Effector memory CD8-positive, alpha-beta T cell (primary cell): Measurements from ENCODE around the gene CCPG1.
A peak's percentile ranks its signal among the peaks of the same experiment; 100 is the strongest.

Source experiments
- ATAC-seq: fragments of 150-1000 bp; cut with Tn5 transposase; replicated peaks from 2 replicates; pipeline ENCODE4 v1.10.0; 2021; ENCODE audit warnings: mild to moderate bottlenecking, moderate library complexity
- DNase-seq, 3 experiments: peaks; one replicate each; pipeline ENCODE4 v3.0.0; 2021
- H3K27ac Mint-ChIP-seq, 2 donors: one replicate each; pipeline ENCODE4 v1.8.0; 2022; ENCODE audit warnings: mild to moderate bottlenecking in 2 of 2, mixed read lengths in 2 of 2, moderate library complexity in 2 of 2
- H3K27me3 Mint-ChIP-seq, 2 donors: one replicate each; pipeline ENCODE4 v1.8.0; 2022; ENCODE audit warnings: mixed read lengths in 2 of 2
- H3K36me3 Mint-ChIP-seq: one replicate; pipeline ENCODE4 v1.8.0; 2022; ENCODE audit warnings: mild to moderate bottlenecking, moderate library complexity, mixed read lengths; ENCODE audit not compliant: insufficient read depth
- H3K4me1 Mint-ChIP-seq, 2 donors: one replicate each; pipeline ENCODE4 v1.8.0; 2022; ENCODE audit warnings: low read depth in 2 of 2, mixed read lengths in 2 of 2
- H3K4me3 Mint-ChIP-seq, 2 donors: one replicate each; pipeline ENCODE4 v1.8.0; 2022; ENCODE audit warnings: mild to moderate bottlenecking in 2 of 2, mixed read lengths in 2 of 2, moderate library complexity in 2 of 2
- H3K9me3 Mint-ChIP-seq, 2 donors: one replicate each; pipeline ENCODE4 v1.8.0; 2022; ENCODE audit warnings: mixed read lengths in 2 of 2

The CCPG1 gene

GRCh38 chr15:55361048-55361447 lies 47.1 kb downstream of the CCPG1 start:
- ATAC-seq (no peak), DNase-seq (no peak)
- Mint-ChIP-seq H3K27me3 (no peaks in the 10 kb centered on the region), H3K9me3 (no peaks in the 10 kb centered on the region), H3K27ac (peak overlapping the region in 1 of 2 donors; percentile 52), H3K36me3 (peaks cover 36% of the 10 kb centered on the region), H3K4me3 (no peak overlapping the region), H3K4me1 (peaks cover 0 to 3% of the 10 kb centered on the region in 2 donors)

GRCh38 chr15:55360256-55360655 lies 47.9 kb downstream of the CCPG1 start:
- H3K27ac Mint-ChIP-seq, result peak overlapping the region in 1 of 2 donors; percentile 52
- H3K36me3 Mint-ChIP-seq, result peaks cover 42% of the 10 kb centered on the region
- H3K9me3 Mint-ChIP-seq, result no peaks in the 10 kb centered on the region
- H3K27me3 Mint-ChIP-seq, result no peaks in the 10 kb centered on the region
- no peak for DNase-seq
- peaks cover 0 to 3% of the 10 kb centered on the region in 2 donors for H3K4me1 Mint-ChIP-seq
- no peak overlapping the region for H3K4me3 Mint-ChIP-seq
- no peak for ATAC-seq

DNA sequence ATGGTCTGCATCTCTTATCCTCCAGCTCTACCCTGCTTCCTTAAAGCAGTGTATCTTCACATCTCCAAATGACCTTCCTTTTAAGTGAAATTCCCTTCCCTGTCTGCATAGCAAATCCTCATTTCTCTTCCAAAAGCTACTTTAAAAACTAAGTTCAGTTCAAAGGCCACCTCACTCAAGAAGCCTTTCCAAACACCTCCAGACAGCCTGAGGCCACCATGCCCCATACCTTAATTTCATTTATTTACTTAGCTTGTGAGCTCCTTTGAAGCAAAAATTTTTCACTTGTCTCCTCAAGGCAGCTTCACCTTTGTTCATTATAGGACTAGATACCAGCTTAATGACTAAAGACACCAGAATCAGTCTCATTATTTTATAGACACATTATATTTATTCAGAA lies 49.7 kb downstream of the CCPG1 start:
- peaks cover 0 to 3% of the 10 kb centered on the region in 2 donors for H3K4me1 Mint-ChIP-seq
- H3K27ac Mint-ChIP-seq, result peak overlapping the region; percentile 9 to 42
- ATAC-seq, result no peak
- DNase-seq, result no peak
- no peaks in the 10 kb centered on the region for H3K27me3 Mint-ChIP-seq
- H3K36me3 Mint-ChIP-seq, result peaks cover 44% of the 10 kb centered on the region
- H3K4me3 Mint-ChIP-seq, result no peak overlapping the region
- no peaks in the 10 kb centered on the region for H3K9me3 Mint-ChIP-seq

DNA sequence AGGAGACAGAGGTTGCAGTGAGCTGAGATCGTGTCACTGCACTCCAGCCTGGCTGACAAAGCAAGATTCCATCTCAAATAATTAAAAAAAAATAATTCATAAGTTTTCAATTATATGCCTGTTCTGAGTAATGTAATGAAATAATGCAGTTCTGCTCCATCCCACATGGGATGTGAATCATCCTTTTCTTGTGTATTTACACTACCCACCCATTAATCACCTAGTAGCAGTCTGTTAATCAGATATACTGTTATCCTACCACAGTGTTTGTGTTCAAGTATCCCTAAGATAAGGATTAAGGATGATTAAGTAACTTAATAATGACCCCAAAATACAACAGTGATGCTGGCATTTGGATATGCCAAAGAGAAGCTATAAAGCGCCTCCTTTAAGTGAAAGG lies 50.4 kb downstream of the CCPG1 start:
- Mint-ChIP-seq H3K36me3 (peaks cover 39% of the 10 kb centered on the region), H3K27me3 (no peaks in the 10 kb centered on the region), H3K4me1 (peaks cover 0 to 3% of the 10 kb centered on the region in 2 donors), H3K27ac (peak overlapping the region in 1 of 2 donors; percentile 9), H3K4me3 (no peak overlapping the region), H3K9me3 (no peaks in the 10 kb centered on the region)
- no peak for ATAC-seq
- DNase-seq, result no peak

- H3K27ac Mint-ChIP-seq, result peak overlapping the region in 1 of 2 donors; percentile 10
- H3K4me1 Mint-ChIP-seq, result peaks cover 0 to 3% of the 10 kb centered on the region in 2 donors
- H3K27me3 Mint-ChIP-seq, result no peaks in the 10 kb centered on the region
- ATAC-seq (no peak), DNase-seq (no peak)
- no peak overlapping the region for H3K4me3 Mint-ChIP-seq
- no peaks in the 10 kb centered on the region for H3K9me3 Mint-ChIP-seq
- H3K36me3 Mint-ChIP-seq, result peaks cover 38% of the 10 kb centered on the region
Measured at GRCh38 chr15:55356985-55357585, 51.1 kb downstream of the CCPG1 start.

GRCh38 chr15:55353025-55353424 lies 55.1 kb downstream of the CCPG1 start:
- ATAC-seq (no peak), DNase-seq (no peak)
- no peaks in the 10 kb centered on the region for H3K27me3 Mint-ChIP-seq
- no peaks in the 10 kb centered on the region for H3K9me3 Mint-ChIP-seq
- no peak overlapping the region for H3K4me3 Mint-ChIP-seq
- H3K27ac Mint-ChIP-seq, result no peak overlapping the region
- peaks cover 43% of the 10 kb centered on the region for H3K36me3 Mint-ChIP-seq
- no peaks in the 10 kb centered on the region for H3K4me1 Mint-ChIP-seq

DNA sequence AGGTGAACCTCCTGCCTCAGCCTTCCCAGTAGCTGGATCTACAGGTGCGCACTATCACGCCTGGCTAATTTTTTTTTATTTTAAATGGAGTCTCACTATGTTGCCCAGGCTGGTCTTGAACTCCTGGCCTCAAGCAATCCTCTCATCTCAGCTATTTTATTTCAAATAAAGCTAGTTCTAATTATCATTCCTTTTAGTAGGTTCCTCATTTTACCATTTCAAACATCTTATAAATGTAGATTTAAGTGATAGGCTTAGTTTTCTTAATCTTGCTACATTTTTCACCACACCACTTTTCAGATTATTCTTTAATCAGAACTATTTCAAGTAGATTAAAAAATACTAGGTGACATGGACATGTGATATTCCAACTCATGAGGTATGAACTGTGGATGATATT lies 58.9 kb downstream of the CCPG1 start:
- ATAC-seq (no peak), DNase-seq (no peak)
- no peaks in the 10 kb centered on the region for H3K27me3 Mint-ChIP-seq
- no peak overlapping the region for H3K27ac Mint-ChIP-seq
- H3K9me3 Mint-ChIP-seq, result no peaks in the 10 kb centered on the region
- H3K4me1 Mint-ChIP-seq, result no peaks in the 10 kb centered on the region
- H3K4me3 Mint-ChIP-seq, result no peak overlapping the region
- H3K36me3 Mint-ChIP-seq, result peaks cover 40% of the 10 kb centered on the region

DNA sequence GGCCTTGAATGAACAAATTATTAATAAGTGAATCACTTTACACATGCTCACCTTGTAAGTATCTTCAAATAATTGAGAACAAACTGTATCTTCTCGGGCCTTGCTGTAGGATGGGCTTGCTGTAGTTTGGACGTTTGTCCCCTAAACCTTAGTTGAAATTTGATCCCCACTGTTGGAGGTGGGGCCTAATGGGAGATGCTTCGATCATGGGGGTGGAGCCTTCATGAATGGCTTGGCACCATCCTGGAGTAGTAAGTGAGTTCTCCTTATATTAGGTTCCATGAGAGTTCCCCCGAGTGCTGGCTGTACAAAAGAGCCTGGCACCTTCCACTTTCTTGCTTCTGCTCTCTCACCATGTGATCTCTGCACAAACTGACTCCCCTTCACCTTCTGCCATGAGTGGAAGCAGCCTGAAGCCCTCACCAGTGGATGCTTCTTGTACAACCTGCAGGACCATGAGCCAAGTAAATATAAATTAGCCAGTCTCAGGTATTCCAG lies 59.8 kb downstream of the CCPG1 start:
- Mint-ChIP-seq H3K27me3 (no peaks in the 10 kb centered on the region), H3K9me3 (no peaks in the 10 kb centered on the region), H3K27ac (peak overlapping the region in 1 of 2 donors; percentile 28), H3K4me3 (no peak overlapping the region), H3K36me3 (peaks cover 40% of the 10 kb centered on the region), H3K4me1 (no peaks in the 10 kb centered on the region)
- ATAC-seq (no peak), DNase-seq (no peak)

- H3K27me3 Mint-ChIP-seq, result no peaks in the 10 kb centered on the region
- ATAC-seq (no peak), DNase-seq (no peak)
- peak overlapping the region; percentile 57 for H3K27ac Mint-ChIP-seq
- H3K4me3 Mint-ChIP-seq, result no peak overlapping the region
- H3K4me1 Mint-ChIP-seq, result no peaks in the 10 kb centered on the region
- peaks cover 48% of the 10 kb centered on the region for H3K36me3 Mint-ChIP-seq
- H3K9me3 Mint-ChIP-seq, result no peaks in the 10 kb centered on the region
Measured at GRCh38 chr15:55344206-55344605, 64.0 kb downstream of the CCPG1 start.

DNA sequence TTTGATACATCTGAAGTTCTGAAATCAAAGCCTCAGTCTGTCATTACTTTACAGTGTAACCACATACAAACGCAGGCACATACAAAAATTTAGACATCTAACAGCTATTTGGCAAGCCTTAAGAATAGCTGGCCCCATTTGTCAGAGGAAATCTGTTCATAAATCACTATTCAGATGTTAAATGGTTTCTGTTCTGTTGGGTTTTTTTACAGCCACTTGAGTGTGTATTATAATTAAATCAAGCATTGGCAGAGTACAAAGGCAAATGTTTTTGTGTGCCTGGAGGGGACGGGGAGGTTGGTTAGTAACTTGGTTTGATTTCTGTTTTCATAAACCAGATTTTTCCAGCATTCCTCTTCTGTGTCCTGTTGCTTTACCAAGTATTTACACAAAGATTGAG lies 65.0 kb downstream of the CCPG1 start:
- no peak for ATAC-seq
- Mint-ChIP-seq H3K36me3 (peaks cover 49% of the 10 kb centered on the region), H3K9me3 (no peaks in the 10 kb centered on the region), H3K27ac (no peak overlapping the region), H3K4me3 (no peak overlapping the region), H3K27me3 (no peaks in the 10 kb centered on the region), H3K4me1 (no peaks in the 10 kb centered on the region)
- no peak for DNase-seq

DNA sequence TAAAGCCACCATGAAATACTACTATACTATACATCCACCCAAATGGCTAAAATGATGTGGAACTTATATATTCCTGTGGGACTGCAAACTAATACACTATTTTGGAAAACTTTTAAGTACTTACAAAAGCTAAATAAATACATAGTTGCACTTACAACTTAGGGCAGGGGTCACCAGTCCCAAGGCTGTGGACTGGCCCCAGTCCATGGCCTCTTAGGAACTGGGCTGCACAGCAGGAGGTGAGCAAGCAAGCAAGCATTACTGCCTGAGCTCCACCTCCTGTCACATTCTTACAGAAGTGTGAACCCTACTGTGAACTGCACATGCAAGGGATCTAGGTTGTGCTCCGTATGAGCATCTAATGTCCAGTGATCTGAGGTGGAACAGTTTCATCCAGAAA lies 71.0 kb downstream of the CCPG1 start:
- H3K4me1 Mint-ChIP-seq, result peaks cover 0 to 2% of the 10 kb centered on the region in 2 donors
- peak overlapping the region in 1 of 2 donors; percentile 41 for H3K27ac Mint-ChIP-seq
- DNase-seq, result no peak
- H3K9me3 Mint-ChIP-seq, result no peaks in the 10 kb centered on the region
- peaks cover 39% of the 10 kb centered on the region for H3K36me3 Mint-ChIP-seq
- no peak overlapping the region for H3K4me3 Mint-ChIP-seq
- no peaks in the 10 kb centered on the region for H3K27me3 Mint-ChIP-seq
- no peak for ATAC-seq

- Mint-ChIP-seq H3K9me3 (no peaks in the 10 kb centered on the region), H3K4me1 (peaks cover 0 to 2% of the 10 kb centered on the region in 2 donors), H3K4me3 (no peak overlapping the region), H3K27me3 (no peaks in the 10 kb centered on the region), H3K27ac (peak overlapping the region in 1 of 2 donors; percentile 50), H3K36me3 (peaks cover 49% of the 10 kb centered on the region)
- ATAC-seq, result no peak
- no peak for DNase-seq
Measured at GRCh38 chr15:55334997-55335396, 73.2 kb downstream of the CCPG1 start.

GRCh38 chr15:55334371-55334770 lies 73.8 kb downstream of the CCPG1 start:
- no peak for DNase-seq
- Mint-ChIP-seq H3K9me3 (no peaks in the 10 kb centered on the region), H3K36me3 (peaks cover 48% of the 10 kb centered on the region), H3K27me3 (no peaks in the 10 kb centered on the region), H3K4me1 (peaks cover 0 to 2% of the 10 kb centered on the region in 2 donors), H3K4me3 (no peak overlapping the region), H3K27ac (no peak overlapping the region)
- no peak for ATAC-seq

DNA sequence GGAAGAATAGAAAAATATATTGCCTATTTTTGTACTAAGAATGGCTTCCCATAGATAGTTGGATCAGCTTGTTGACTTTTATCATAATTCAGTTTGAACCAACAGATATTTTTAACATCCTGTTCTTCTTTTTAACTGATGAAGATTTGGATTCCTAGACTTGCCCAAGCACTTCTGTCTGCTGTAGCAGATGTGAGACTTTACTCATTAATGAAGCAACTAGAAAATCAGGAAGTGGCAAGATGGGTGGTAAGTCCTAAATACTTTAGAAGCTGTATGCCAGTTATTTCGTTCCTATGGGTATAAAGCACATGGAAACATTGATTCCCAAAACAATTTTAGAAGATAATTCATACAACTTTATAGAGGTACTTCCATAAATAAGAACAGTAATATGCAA lies 80.8 kb downstream of the CCPG1 start:
- Mint-ChIP-seq H3K9me3 (no peaks in the 10 kb centered on the region), H3K27me3 (no peaks in the 10 kb centered on the region), H3K36me3 (peaks cover 44% of the 10 kb centered on the region), H3K27ac (no peak overlapping the region), H3K4me1 (peaks cover 7 to 16% of the 10 kb centered on the region in 2 donors), H3K4me3 (no peak overlapping the region)
- DNase-seq, result no peak
- ATAC-seq, result no peak
